HEK293T (cell line): ENCODE results near the gene KYAT1.

Source experiments
- CTCF ChIA-PET: fragments of 350-600 bp; formaldehyde crosslinking; extraction: SDS; loops from one replicate; lab custom pipeline; 2021; ENCODE audit warnings: antibody characterized with exemption, inconsistent platforms; lab: Yijun Ruan, JAX
- POLR2A ChIA-PET: fragments of 350-600 bp; formaldehyde crosslinking; extraction: SDS; loops from one replicate; lab custom pipeline; 2020; ENCODE audit warnings: antibody characterized with exemption, inconsistent platforms; lab: Yijun Ruan, JAX
- DNase-seq: peaks from one replicate; pipeline ENCODE4 v3.0.0; 2012; ENCODE audit warnings: mixed read lengths; ENCODE audit errors: extremely low spot score
- ARNT ChIP-seq: fragments of 450-650 bp; IDR thresholded peaks from 2 replicates; pipeline ENCODE4 v1.6.1; 2017; ENCODE audit warnings: mild to moderate bottlenecking
- BHLHE40 ChIP-seq: fragments of 450-650 bp; IDR thresholded peaks from 2 replicates; pipeline ENCODE4 v1.6.1; 2016; ENCODE audit warnings: mild to moderate bottlenecking, moderate library complexity, borderline replicate concordance
- CTBP1 ChIP-seq: fragments of 450-650 bp; IDR thresholded peaks from 2 replicates; pipeline ENCODE4 v1.6.1; 2016; ENCODE audit warnings: borderline replicate concordance
- ELF4 ChIP-seq: fragments of 450-650 bp; IDR thresholded peaks from 2 replicates; pipeline ENCODE4 v1.6.1; 2017; ENCODE audit warnings: antibody characterized with exemption
- FOXA1 ChIP-seq: fragments of 450-650 bp; IDR thresholded peaks from 2 replicates; pipeline ENCODE4 v1.6.1; 2016; ENCODE audit warnings: mild to moderate bottlenecking
- FOXK2 ChIP-seq: fragments of 450-650 bp; IDR thresholded peaks from 2 replicates; pipeline ENCODE4 v1.6.1; 2016; ENCODE audit warnings: mild to moderate bottlenecking
- FOXM1 ChIP-seq: fragments of 450-650 bp; IDR thresholded peaks from 2 replicates; pipeline ENCODE4 v1.6.1; 2017; ENCODE audit warnings: mild to moderate bottlenecking, borderline replicate concordance
- HDGF ChIP-seq: fragments of 450-650 bp; IDR thresholded peaks from 2 replicates; pipeline ENCODE4 v1.6.1; 2017; ENCODE audit warnings: antibody characterized with exemption, borderline replicate concordance
- L3MBTL2 ChIP-seq: fragments of 450-650 bp; conservative IDR thresholded peaks from 2 replicates; pipeline ENCODE4 v1.6.1; 2016; ENCODE audit warnings: mild to moderate bottlenecking
- LEF1 ChIP-seq: fragments of 450-650 bp; IDR thresholded peaks from 2 replicates; pipeline ENCODE4 v1.6.1; 2017; ENCODE audit warnings: mild to moderate bottlenecking, borderline replicate concordance
- NFRKB ChIP-seq: fragments of 450-650 bp; IDR thresholded peaks from 2 replicates; pipeline ENCODE4 v1.6.1; 2016; ENCODE audit warnings: mild to moderate bottlenecking, moderate library complexity
- PKNOX1 ChIP-seq: fragments of 450-650 bp; IDR thresholded peaks from 2 replicates; pipeline ENCODE4 v1.6.1; 2016
- SP1 ChIP-seq: fragments of 450-650 bp; IDR thresholded peaks from 2 replicates; pipeline ENCODE4 v1.6.1; 2017
- SUZ12 ChIP-seq: fragments of 450-650 bp; IDR thresholded peaks from 2 replicates; pipeline ENCODE4 v1.6.1; 2016; ENCODE audit warnings: mild to moderate bottlenecking
- TARDBP ChIP-seq: fragments of 450-650 bp; IDR thresholded peaks from 2 replicates; pipeline ENCODE4 v1.6.1; 2016
- ZNF384 ChIP-seq: fragments of 450-650 bp; IDR thresholded peaks from 2 replicates; pipeline ENCODE4 v1.6.1; 2016

Gene KYAT1

GRCh38 chr9:128828267-128828666 is 53.5 kb downstream of the KYAT1 start:
- TF ChIP-seq NFRKB (no peak), BHLHE40 (no peak), ZNF384 (peak; percentile 71; the same call in 1 of the 2 replicates), HDGF (no peak), SP1 (no peak)
- no peak for DNase-seq
- CTCF ChIA-PET: no interaction called here
- POLR2A ChIA-PET: interaction anchor here (2.6 kb wide), 1 partner anchor 9 kb away, joined by 57 read pairs; the partner anchor contains the start of gene ENDOG

GRCh38 chr9:128825923-128826700 is 55.6 kb downstream of the KYAT1 start:
- DNase-seq: no peak
- TF ChIP-seq ARNT: no peak
- TF ChIP-seq NFRKB: no peak
- no peak for TF ChIP-seq HDGF
- TF ChIP-seq FOXM1: no peak
- TF ChIP-seq PKNOX1: no peak
- no peak for TF ChIP-seq SUZ12
- TF ChIP-seq SP1: no peak
- no peak for TF ChIP-seq LEF1
- TF ChIP-seq BHLHE40: no peak
- no peak for TF ChIP-seq ELF4
- TF ChIP-seq FOXA1: no peak
- no peak for TF ChIP-seq TARDBP
- TF ChIP-seq CTBP1: no peak
- TF ChIP-seq ZNF384: no peak
- no peak for TF ChIP-seq L3MBTL2
- CTCF ChIA-PET: no interaction called here
- POLR2A ChIA-PET: interaction anchor here (1.1 kb wide), 1 partner anchor 8 kb away, joined by 4 read pairs; the partner anchor contains the start of gene ENDOG

GRCh38 chr9:128824911-128825310 is 56.8 kb downstream of the KYAT1 start:
- DNase-seq: no peak
- ChIA-PET POLR2A (no interaction called here), CTCF (no interaction called here)
- no peak for TF ChIP-seq PKNOX1
- no peak for TF ChIP-seq LEF1
- TF ChIP-seq SP1: no peak
- no peak for TF ChIP-seq L3MBTL2
- TF ChIP-seq ZNF384: no peak
- no peak for TF ChIP-seq HDGF
- TF ChIP-seq ARNT: no peak
- TF ChIP-seq BHLHE40: no peak
- no peak for TF ChIP-seq CTBP1

GRCh38 chr9:128823903-128824406 is 57.8 kb downstream of the KYAT1 start:
- no peak for DNase-seq
- CTCF ChIA-PET: no interaction called here
- no peak for TF ChIP-seq ZNF384
- TF ChIP-seq FOXM1: no peak
- TF ChIP-seq BHLHE40: no peak
- TF ChIP-seq HDGF: no peak
- TF ChIP-seq TARDBP: no peak
- no peak for TF ChIP-seq PKNOX1
- TF ChIP-seq LEF1: no peak
- TF ChIP-seq FOXA1: no peak
- TF ChIP-seq CTBP1: no peak
- TF ChIP-seq ELF4: no peak
- POLR2A ChIA-PET: interaction anchor here (1.1 kb wide), 1 partner anchor 36 kb away, joined by 3 read pairs; no protein-coding TSS in a partner anchor

- POLR2A ChIA-PET: interaction anchor here (1.1 kb wide), 1 partner anchor 35 kb away, joined by 3 read pairs; no protein-coding TSS in a partner anchor
- TF ChIP-seq ZNF384 (no peak), FOXA1 (no peak), L3MBTL2 (no peak), SUZ12 (no peak), CTBP1 (no peak), SP1 (no peak), FOXM1 (no peak), TARDBP (no peak), ARNT (no peak), LEF1 (no peak), PKNOX1 (no peak), HDGF (no peak), BHLHE40 (no peak), ELF4 (no peak), FOXK2 (no peak), NFRKB (no peak)
- no peak for DNase-seq
- CTCF ChIA-PET: no interaction called here
Measured at GRCh38 chr9:128823362-128823902, 58.3 kb downstream of the KYAT1 start.
